ENCODE results near the gene SNX10.

The SNX10 gene

DNA sequence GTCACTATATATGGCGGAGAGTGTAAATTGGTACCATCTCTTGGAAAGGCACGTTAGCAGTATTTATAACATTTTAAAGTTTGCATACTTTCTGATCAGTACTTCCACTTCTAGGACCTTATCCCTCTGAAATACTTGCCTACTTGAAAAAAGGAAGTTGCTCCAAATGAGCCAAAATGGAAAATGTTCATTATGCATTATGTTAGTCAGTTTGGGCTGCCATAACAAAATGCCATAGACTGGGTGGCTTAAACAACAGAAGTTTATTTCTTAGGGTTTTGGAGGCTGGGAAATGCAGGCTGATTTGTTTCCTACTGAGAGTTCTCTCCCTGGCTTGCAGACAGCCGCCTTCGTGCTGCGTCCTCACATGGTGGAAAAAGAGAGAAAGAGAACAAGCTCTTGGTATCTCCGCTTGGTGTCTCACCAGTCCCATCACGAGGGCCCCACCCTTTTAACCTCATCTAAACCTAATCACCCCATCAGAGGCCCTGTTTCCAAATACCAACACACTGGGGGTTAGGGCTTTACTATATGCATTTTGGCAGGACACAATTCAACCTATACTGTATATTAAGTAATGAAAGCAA is 6.9 kb downstream of the SNX10 start:
- DNase-seq (ENCODE audit: low spot score), result no peak

DNA sequence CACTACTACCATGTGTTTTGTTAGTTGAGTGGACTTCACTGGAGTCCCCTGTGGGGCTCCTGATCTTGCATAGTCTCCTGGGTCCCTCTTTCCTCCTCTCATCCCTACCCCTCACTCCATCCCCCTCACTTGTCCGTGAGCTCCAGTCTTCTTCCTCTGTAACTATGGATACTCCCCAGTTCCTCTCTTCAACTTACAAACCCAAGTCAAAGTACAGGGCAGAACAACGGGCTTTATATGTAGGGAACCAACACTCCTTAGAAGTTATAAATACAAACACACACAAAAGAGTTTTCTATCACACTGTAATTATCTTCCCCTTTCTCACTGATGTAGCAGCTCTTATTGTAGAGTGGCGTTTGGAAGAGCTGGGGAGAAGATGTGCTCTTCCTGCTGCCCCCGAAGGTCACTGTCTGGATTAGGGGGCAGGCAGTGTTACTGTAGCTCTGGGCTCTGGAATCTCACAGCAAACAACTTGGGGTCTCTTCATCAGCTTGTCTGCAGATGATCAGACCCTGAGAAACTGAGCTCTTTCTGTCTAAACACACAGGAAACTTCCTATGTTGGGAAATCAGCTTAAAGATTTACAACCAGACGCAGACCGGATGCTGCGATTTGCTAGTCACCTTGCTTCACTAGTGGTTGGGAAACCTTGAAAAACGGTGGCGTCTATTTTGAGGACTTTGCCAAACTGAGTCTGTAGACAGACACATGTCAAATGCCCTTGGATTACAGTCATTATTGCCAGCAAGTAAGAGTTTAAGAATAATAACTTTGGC is 13.6 kb downstream of the SNX10 start:
- peak; percentile 64 for DNase-seq (ENCODE audit: low spot score)

DNA sequence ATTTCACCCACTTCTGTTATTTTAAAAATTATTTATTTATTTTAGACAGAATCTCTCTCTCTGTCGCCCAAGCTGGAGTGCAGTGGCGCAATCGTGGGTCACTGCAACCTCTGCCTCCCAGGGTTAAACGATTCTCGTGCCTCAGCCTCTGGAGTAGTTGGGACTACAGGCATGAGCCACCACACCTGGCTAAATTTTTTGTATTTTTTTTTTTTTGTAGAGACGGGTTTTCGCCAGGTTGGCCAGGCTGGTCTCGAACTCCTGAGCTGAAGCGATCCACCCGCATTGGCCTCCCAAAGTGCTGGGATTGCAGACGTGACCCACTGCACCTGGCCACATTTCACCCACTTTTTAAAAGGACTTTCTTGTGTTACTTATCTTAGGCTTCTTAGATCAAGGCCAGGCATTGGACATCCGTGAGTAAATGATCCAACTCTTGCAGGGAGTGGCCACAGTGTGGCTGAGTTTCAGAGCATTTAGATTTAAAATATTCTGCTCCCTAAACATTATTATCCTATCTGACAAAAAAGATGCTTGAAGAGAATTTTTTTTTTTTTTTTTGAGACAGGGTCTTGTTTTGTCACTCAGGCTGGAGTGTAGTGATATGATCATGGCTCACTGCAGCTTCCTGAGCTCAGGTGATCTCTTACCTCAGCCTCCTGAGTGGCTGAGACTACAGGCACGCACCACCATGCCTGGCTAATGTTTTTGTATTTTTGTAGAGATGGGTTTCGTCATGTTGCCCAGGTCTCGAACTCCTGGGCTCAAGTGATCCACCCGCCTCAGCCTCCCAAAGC is 14.4 kb downstream of the SNX10 start:
- no peak for DNase-seq (ENCODE audit: low spot score)

DNA sequence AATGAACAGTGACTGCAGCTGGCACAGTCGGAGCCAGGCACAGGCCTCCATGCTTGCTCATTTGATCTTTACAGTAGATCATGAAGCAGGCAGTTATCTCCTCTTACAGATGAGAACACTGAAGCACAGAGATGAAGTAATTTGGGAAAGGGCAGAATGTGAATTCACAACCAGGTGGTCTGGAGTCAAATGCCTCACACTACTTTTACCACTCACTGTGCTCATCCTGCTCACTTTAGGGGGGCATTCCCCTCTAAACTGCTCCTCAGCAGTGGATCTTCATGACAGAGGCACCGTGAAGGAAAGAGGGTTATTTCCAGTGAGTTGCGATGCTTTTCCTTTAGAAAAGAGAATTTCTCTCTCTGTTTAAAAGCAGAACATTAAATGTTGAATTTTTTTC is 15.1 kb downstream of the SNX10 start:
- no peak for DNase-seq (ENCODE audit: low spot score)

DNA sequence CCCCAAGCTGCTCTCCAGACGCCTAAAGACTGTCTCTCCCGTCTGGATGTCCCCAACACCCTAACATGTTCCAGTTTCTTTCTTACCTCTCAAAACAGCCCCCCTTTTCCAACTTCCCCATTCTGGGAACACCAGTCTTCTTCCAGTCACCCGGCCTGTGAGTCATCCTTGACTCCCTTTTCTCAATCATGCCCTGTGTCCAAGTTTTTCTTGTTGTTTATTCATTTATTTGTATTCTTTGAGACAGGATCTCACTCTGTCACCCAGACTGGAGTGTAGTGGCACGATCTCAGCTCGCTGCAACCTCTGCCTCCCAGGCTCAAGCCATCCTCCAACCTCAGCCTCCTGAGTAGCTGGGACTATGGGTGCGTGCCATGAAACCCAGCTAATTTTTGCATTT is 15.6 kb downstream of the SNX10 start:
- no peak for DNase-seq (ENCODE audit: low spot score)

DNA sequence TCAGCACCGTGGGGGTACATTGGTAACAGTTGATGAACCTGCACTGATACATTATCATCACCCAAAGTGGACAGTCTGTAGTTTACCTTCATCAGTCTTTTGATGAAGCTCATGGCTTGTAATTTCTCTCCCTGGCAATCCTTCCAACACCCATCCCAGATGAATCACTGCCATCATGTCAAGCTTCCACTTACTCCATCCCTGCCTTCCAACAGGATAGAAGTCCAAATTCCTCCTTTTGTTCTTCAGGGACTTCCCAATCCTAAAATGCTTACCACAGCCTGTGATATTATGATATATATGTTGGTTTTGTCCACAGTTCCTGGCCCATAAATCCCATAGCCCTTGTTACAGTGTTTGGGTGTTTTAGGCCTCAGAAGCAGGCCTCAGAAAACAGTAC is 16.1 kb downstream of the SNX10 start:
- DNase-seq (ENCODE audit: low spot score), result no peak

DNA sequence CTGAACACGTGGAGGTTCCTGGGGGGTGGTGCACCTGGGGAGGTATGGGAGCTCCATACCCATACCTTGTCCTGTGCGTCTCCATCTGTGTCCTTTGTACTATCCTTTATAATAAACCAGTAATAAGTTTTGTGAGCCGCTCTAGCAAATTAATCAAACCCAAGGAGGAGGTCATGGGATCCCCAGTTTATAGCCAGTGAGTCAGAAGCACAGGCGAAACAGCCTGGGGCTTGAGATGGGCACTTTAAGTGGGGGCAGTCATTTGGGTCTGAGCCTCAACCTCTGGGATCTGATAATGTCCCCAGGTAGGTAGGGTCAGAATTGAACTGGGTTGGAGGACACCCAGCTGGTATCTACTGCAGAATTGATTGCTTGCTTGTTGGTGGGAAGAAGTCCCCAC is 16.9 kb downstream of the SNX10 start:
- no peak for DNase-seq (ENCODE audit: low spot score)

DNA sequence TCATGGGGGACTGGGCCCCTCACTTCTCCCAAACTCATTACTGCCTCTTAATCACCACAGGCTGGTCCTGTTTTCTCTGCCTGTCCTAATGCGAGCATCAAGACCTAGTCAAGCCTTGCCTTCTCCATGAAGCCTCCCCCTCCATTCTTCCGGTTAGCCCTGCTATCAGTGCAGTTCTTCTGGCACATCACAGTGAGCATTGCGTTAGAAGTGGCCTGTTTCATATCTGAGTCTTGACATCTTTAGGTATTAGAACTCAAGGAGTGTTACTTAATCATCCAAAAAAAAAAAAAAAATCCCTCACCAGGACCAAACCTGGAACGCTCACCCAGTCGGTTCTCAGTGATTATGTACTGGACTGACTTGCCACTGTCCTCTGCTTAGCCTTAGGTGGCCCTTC is 17.4 kb downstream of the SNX10 start:
- no peak for DNase-seq (ENCODE audit: low spot score)

DNA sequence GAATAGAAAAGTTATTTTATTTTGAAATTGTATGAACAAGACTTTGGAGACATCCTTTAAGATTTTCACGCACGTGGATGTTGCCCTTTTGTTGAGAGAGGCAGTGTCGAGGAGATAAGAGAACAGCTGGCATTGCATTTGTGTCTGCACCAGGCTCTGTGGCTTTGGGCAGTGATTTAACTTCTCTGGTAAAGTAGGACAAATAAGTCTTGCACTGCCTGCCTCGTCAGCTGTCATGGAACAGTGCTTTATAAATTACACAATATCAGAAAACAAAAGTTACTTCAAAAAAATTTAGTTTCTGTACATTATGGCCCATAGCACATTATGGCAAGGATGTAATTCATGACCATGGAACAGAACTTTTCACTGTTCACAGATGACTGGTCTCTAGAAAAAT is 20.1 kb downstream of the SNX10 start:
- no peak for DNase-seq (ENCODE audit: low spot score)

DNA sequence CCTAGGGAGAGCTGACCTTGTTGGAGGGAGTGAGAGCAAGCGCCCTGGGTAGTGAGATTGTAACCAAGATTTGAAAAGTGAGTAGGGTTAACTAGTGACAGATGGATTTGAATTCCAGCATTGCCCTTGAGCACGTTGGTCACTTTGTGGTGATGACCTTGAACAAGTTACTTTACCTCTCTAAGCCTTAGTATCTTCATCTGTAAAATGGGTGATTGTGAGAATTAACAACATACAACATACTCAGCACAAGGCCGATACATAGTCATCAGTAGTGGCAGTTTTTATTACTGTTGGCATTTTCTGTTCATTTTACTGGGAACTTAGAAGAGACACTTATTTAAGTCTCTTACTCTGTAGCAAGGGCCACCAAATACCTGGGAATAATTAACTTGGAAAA is 25.5 kb downstream of the SNX10 start:
- DNase-seq (ENCODE audit: low spot score), result no peak

DNA sequence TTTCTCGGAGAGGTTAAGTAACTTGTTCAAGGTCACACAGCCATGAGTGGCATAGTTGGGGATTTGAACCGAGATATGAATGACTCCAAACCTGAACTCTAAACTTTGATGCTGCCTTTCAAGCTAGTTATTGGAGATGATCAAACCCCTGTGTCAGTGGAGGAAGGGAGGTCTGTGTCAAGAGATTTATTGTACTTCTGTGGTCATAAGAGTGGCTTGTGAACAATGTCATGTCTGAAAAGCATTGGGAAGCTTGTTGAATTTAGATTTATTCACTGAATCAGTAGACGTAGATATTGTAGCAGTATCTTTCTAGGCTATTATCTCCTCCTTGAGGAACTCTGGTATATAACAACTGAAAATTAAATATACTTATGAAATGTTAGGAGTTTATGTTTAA is 27.3 kb downstream of the SNX10 start:
- no peak for DNase-seq (ENCODE audit: low spot score)

DNA sequence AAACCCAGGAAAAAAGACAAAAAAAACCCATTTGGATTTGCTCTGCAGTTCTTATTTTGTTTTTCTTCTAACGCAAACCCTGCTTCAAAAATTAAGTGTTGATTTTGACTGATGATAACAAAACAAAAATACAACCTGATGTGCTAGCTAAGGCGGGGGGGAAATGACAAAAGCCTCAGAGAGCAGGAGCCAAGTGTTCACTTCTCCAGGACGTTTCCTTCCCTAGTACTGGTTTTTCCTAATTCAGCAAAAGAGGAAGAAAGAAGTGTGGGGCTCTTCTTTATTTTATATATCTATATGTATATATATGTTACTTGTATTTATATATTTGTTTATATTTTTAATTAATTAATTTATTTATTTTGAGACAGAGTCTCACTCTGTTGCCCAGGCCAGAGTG is 28.0 kb downstream of the SNX10 start:
- DNase-seq (ENCODE audit: low spot score), result no peak

DNA sequence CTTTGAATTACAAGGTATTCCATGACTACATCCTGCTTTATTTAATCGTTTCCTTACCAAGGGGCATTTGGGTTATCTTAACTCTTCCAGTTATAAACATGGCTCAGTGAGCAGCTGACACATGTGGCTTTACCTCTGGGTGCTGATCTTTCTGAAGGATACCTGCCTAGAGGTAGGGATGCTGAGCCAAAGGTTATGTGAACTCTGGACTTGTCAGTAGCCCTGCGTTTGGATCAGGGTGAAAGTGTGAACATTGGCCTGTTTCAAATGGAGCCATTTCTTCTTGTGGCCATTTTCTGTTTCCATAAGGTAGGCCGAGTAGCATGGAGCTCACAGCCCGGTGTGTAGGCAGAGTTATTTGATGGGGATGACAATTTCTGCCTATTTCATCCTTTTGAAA is 29.2 kb downstream of the SNX10 start:
- DNase-seq (ENCODE audit: low spot score), result no peak

DNA sequence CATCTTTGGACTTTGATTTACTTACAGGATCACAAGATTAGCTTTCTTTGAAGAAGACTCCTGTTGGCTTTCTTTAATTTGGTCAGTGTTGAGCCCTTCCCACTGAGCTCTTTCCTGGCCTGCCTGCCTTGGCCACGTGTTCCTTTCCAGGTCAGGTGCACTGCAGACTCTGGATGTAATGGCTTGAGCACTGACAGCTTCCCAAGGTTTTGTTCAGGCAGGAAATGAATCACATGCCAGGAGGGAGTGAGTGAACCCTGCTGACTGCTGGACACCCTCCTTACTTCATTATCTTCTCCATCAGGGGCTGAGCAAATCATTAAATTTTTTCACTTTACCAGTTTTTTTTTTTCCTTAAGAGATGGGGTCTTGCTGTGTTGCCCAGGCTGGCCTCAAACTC is 29.8 kb downstream of the SNX10 start:
- no peak for DNase-seq (ENCODE audit: low spot score)

DNA sequence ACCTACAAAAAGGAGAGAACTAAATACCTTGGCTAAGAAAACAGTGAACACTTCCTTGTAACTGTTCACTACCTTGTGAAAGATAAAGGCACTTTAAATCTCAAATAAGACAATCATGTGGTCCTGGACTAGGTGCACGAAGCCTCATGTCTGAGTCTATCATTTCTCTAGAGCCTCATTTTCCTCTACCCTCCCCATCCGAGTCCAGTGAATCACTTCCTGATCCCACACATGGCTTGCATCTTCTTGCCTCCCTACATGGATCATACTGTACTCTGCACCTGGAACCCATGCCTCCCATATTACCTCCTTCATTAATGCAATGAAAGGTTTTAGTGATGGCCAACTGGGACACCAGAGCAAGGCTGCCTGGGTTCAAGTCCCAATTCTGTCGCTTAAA is 34.5 kb downstream of the SNX10 start:
- no peak for DNase-seq (ENCODE audit: low spot score)

DNA sequence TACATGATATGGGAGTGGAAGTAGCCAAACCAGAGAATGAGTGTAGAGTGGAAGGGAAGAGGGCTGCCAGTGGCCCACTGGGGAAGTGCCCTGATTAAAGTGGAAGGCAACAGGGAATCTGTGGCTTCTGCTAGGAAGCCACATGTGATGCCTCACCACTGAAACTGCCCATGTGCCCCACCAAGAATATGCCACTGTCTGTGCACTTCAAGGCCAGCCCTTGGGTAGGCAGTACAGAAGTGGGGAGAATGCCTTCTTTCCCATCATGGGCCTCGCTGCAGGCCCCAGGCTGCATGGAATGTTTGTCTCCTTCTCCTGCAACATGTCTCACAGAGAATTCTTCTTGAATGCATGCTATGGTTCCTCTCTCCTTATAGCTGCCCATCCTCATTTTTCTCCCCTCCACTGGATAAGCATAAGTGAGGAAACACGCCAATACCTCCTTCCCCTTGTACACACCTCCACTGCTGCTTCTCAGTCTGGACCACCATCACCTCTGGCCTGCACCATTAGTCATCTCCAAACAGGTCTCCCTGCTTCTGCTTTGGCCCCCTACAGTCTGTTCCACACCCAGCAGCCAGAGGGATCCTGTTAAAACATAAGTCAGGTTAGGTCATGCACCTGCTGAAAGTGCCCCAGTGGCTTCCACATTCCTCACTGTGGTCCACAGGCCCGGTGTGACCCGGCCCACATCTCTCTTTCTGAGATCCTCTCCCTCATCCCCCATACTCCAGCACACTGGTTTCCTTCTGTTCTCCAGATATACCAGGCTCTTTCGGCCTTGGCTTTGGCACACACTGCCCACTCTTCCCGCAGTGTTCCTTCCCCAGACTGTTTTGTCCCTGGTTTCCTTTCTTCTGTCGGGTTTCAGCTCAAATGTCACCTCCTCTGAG is 37.1 kb downstream of the SNX10 start:
- no peak for DNase-seq (ENCODE audit: low spot score)

DNA sequence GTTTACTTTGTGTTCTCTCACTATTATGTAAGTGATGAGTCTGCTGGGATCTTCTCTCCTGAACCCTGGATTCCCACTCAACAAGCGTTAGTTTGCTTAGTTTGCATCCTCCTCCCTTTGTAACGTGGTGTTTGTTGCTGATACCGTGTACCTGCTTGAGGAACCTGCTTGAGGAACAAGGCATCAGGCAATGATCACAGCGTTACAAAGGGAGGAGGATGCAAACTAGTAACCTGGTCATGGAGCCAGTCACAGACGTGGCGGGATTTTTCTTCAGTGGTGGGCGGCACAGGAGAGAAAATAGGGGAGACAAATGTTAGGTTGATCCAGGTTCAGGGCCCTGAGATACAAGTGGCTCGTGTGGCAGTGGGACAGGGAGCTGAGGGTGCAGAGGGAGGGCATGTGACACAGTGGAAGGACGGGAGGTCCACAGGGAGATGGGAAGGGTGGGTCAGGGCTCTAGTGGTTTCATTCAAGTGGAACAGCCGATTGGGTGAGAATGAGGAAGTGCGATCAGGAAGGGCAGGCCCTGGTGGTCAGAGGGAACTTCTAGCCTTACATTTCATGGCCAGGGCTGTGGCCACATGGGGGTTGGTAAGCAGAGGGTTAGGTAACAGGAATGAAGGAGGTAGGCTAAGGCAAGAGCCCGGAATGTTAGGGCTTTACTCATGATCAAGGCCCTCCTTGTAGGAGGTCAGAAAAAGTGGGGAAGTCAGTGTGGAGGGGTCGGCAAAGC is 38.0 kb downstream of the SNX10 start:
- DNase-seq (ENCODE audit: low spot score), result no peak

DNA sequence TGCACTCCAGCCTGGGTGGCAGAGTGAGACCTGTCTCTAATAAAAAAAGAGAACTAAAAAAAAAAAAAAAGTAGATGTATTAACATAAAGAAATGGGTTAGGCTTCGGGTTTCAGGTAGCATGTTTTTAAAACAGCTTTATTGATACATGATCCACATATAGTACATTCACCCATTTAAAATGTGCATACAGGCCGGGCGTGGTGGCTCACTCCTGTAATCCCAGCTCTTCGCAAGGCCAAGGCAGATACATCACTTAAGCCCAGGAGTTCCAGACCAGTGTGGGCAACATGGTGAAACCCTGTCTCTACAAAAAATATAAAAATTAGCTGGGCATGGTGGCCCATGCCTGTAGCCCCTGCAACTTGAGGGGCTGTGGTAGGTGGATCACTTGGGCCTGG is 39.5 kb downstream of the SNX10 start:
- DNase-seq (ENCODE audit: low spot score), result no peak

DNA sequence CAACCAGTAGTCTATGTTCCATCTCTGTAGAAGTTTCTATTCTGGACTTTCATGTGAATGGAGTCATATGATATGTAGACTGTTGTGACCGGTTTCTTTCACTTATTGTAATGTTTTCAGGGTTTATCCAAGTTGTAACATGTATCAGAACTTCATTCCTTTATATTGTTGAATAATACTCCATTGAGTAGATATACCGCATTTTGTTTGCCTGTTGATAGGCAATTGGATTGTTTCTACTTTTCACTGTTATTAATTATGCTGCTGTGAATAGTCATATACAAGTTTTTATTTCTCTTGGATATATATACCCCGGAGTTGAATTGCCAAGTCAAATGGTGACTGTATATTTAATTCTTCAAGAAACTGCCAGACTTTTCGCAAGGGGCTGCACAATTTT is 40.1 kb downstream of the SNX10 start:
- DNase-seq (ENCODE audit: low spot score), result no peak

DNA sequence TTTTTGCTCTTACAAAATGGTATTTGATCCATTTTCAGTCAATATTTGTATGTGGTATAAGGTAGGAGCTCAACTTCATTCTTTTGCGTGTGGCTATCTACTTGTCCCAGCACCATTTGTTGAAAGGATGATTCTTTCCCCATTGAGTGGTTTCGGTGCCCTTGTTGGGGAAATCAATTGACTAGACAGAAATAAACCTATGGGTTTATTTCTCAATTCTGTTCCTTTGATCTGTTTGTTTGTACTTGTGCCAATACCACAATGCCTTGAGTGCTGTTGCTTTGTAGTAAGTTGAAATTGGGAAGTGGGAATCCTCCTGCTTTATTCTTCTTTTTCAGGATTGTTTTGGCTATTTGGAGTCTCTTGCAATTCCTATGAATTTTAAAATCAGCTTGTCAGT is 41.0 kb downstream of the SNX10 start:
- DNase-seq (ENCODE audit: low spot score), result no peak

DNA sequence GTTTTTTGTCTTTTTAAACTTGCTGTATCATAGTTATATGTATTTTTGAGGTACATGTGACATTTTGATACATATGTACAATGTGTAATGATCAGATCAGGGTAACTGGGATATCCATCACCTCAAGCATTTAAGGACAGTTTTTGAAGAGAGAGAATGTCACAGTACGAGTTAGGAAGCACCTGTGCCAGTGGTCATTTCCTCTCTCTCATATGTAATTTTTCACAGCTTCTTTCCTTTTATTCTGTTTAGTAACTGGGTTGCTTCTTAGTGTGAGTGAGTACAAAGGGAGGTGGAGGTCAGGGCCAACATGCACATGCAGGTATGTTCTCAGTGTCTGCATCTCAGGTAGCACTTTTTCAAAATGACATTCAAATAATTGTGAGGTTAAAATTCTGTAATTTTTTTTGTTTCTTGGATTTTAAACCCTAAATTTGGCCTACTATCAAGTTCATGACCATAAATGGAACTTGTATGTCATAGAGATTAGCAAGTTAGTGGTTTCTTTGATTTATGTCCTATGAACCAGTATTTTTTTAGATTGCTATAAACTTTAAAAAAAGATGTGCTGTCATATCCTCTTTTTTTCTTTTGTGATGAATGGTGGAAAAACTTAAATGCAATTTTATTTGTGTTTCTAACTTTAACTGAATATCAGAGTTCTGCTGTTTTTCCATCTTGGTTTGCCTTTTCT is 42.7 kb downstream of the SNX10 start:
- DNase-seq (ENCODE audit: low spot score), result no peak
